ENCODE results near the gene DACT2.

DACT2 gene

GRCh38 chr6:168342636-168343035 is 23.1 kb upstream of the DACT2 start:
- TF ChIP-seq SPI1 (IDR thresholded peaks at IDR 0.05; ENCODE audit: low read depth, low read length), result no peak
- TF ChIP-seq PAX5 (IDR thresholded peaks at IDR 0.05; ENCODE audit: insufficient read depth, low read length, severe bottlenecking), result no peak
- no peak for TF ChIP-seq POLR2AphosphoS5 (IDR thresholded peaks at IDR 0.05; ENCODE audit: low read depth, low read length)
- no peak for TF ChIP-seq POU2F2 (IDR thresholded peaks at IDR 0.05; ENCODE audit: low read depth, low read length)
- TF ChIP-seq TAF1 (IDR thresholded peaks at IDR 0.05; ENCODE audit: low read depth, low read length), result no peak
- no peak for TF ChIP-seq POLR2A (IDR thresholded peaks at IDR 0.05; ENCODE audit: low read depth, low read length)
- FAIRE-seq (no peak), DNase-seq (ENCODE audit: insufficient read length, low spot score) (no peak)

DNA sequence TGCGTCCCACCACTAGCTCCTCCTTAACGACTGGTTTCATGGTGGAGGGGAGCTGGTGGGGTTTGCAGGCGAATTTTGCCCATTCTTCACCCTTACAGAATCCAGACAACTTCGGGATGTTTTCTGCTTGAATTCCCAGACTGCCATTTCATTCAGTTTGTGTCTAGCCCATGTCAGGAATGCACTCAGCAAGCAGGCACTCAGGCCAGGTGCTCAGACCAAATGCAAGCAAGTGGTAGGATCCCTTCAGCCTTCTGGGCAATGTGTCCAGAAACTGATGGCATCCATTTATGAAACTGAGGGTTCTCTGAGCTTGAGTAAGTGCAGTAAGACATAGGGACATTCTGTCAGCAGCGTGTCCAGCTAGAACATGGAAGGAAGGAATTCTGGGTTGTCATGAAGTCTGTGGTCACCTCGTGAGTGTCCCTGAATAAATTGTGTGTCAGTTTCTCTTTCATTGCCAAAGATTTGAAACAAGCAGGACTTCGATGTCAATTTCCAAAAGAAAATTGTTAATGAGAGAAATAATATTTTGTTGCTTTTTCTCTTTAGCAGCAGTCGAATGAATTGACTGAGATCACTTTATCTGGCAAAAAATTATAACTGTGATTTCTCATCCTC is 21.8 kb upstream of the DACT2 start:
- FAIRE-seq (no peak), DNase-seq (ENCODE audit: insufficient read length, low spot score) (no peak)
- TF ChIP-seq POU2F2 (IDR thresholded peaks at IDR 0.05; ENCODE audit: low read depth, low read length) (no peak), PAX5 (IDR thresholded peaks at IDR 0.05; ENCODE audit: insufficient read depth, low read length, severe bottlenecking) (no peak), SPI1 (IDR thresholded peaks at IDR 0.05; ENCODE audit: low read depth, low read length) (no peak), TAF1 (IDR thresholded peaks at IDR 0.05; ENCODE audit: low read depth, low read length) (no peak), POLR2A (IDR thresholded peaks at IDR 0.05; ENCODE audit: low read depth, low read length) (no peak), POLR2AphosphoS5 (IDR thresholded peaks at IDR 0.05; ENCODE audit: low read depth, low read length) (no peak)

DNA sequence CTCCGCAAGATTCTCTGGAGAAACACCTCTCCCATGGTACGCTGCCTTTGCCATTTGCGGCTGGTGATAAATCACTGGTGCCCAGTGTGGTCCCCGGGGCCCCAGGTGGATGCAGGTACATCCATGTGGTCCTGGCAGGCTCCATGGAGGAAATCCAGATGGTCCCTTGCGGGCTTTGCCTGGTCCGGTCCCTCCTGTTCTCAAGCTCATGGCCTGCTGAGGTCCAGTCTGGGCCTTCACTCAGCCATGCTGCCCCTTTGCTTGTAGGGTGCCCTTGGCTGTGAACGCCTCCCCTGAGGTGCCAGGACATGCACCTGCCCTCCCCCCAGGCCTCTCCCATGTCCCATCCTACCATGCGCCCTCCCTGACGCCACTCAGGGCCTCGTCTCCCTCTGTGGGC is 21.2 kb upstream of the DACT2 start:
- TF ChIP-seq TAF1 (IDR thresholded peaks at IDR 0.05; ENCODE audit: low read depth, low read length), result no peak
- TF ChIP-seq PAX5 (IDR thresholded peaks at IDR 0.05; ENCODE audit: insufficient read depth, low read length, severe bottlenecking), result no peak
- FAIRE-seq, result no peak

GRCh38 chr6:168338777-168339176 is 19.2 kb upstream of the DACT2 start:
- no peak for TF ChIP-seq PAX5 (IDR thresholded peaks at IDR 0.05; ENCODE audit: insufficient read depth, low read length, severe bottlenecking)
- FAIRE-seq, result no peak
- no peak for DNase-seq (ENCODE audit: insufficient read length, low spot score)

More for the DNA sequence above, 21.2 kb upstream of the DACT2 start:
- no peak for DNase-seq (ENCODE audit: insufficient read length, low spot score)

GRCh38 chr6:168336967-168337366 is 17.4 kb upstream of the DACT2 start:
- no peak for TF ChIP-seq PAX5 (IDR thresholded peaks at IDR 0.05; ENCODE audit: insufficient read depth, low read length, severe bottlenecking)
- TF ChIP-seq POU2F2 (IDR thresholded peaks at IDR 0.05; ENCODE audit: low read depth, low read length), result no peak
- TF ChIP-seq POLR2A (IDR thresholded peaks at IDR 0.05; ENCODE audit: low read depth, low read length), result no peak
- no peak for TF ChIP-seq POLR2AphosphoS5 (IDR thresholded peaks at IDR 0.05; ENCODE audit: low read depth, low read length)
- TF ChIP-seq TAF1 (IDR thresholded peaks at IDR 0.05; ENCODE audit: low read depth, low read length), result no peak
- TF ChIP-seq SPI1 (IDR thresholded peaks at IDR 0.05; ENCODE audit: low read depth, low read length), result no peak
- FAIRE-seq (no peak), DNase-seq (ENCODE audit: insufficient read length, low spot score) (no peak)

DNA sequence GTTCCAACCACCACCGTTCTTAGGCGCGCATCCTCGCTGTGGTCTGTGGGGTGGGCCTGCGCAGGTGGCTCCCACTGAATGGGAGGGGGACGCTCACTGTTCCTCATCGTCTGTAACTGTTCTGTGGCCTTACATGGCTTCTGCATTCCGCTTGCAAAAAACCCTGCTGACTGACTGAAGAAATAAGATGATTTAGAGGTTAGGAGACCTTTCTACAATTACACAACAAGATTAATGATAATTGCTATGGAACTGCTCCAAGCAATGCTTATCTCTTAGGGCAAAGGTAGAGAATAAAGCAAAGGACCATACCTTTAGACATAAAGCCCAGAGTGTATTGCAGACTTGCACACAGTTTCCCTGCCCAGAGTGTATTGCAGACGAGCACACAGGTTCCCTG is 14.4 kb upstream of the DACT2 start:
- no peak for FAIRE-seq
- TF ChIP-seq TAF1 (IDR thresholded peaks at IDR 0.05; ENCODE audit: low read depth, low read length), result no peak
- no peak for TF ChIP-seq PAX5 (IDR thresholded peaks at IDR 0.05; ENCODE audit: insufficient read depth, low read length, severe bottlenecking)
- no peak for TF ChIP-seq POLR2AphosphoS5 (IDR thresholded peaks at IDR 0.05; ENCODE audit: low read depth, low read length)
- no peak for TF ChIP-seq POLR2A (IDR thresholded peaks at IDR 0.05; ENCODE audit: low read depth, low read length)
- no peak for TF ChIP-seq POU2F2 (IDR thresholded peaks at IDR 0.05; ENCODE audit: low read depth, low read length)
- no peak for TF ChIP-seq SPI1 (IDR thresholded peaks at IDR 0.05; ENCODE audit: low read depth, low read length)
- no peak for DNase-seq (ENCODE audit: insufficient read length, low spot score)

DNA sequence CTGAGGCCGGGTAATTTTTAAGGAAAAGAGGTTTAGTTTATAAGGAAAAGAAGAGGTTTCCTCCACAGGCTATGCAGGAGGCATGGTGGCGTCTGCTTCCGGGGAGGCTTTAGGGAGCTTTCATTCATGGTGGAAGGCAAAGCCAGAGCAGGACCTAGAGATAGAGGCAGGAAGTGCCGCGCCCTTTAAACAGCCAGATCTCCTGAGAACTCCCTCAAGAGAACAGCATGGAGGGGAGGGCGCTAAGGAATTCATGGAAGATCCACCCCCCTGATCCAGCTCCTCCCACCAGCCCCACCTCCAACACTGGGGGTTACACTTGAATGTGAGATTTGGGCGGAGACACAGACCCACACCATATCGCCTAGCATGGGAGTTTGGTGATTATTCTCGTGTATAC is 13.9 kb upstream of the DACT2 start:
- TF ChIP-seq PAX5 (IDR thresholded peaks at IDR 0.05; ENCODE audit: insufficient read depth, low read length, severe bottlenecking) (no peak), TAF1 (IDR thresholded peaks at IDR 0.05; ENCODE audit: low read depth, low read length) (no peak), POLR2AphosphoS5 (IDR thresholded peaks at IDR 0.05; ENCODE audit: low read depth, low read length) (no peak), SPI1 (IDR thresholded peaks at IDR 0.05; ENCODE audit: low read depth, low read length) (no peak)
- DNase-seq (ENCODE audit: insufficient read length, low spot score) (no peak), FAIRE-seq (no peak)

- TF ChIP-seq TAF1 (IDR thresholded peaks at IDR 0.05; ENCODE audit: low read depth, low read length) (no peak), PAX5 (IDR thresholded peaks at IDR 0.05; ENCODE audit: insufficient read depth, low read length, severe bottlenecking) (no peak), POLR2AphosphoS5 (IDR thresholded peaks at IDR 0.05; ENCODE audit: low read depth, low read length) (no peak), POLR2A (IDR thresholded peaks at IDR 0.05; ENCODE audit: low read depth, low read length) (no peak), SPI1 (IDR thresholded peaks at IDR 0.05; ENCODE audit: low read depth, low read length) (no peak), POU2F2 (IDR thresholded peaks at IDR 0.05; ENCODE audit: low read depth, low read length) (no peak)
- FAIRE-seq, result no peak
- DNase-seq (ENCODE audit: insufficient read length, low spot score), result no peak
These were observed 13.5 kb upstream of the DACT2 start for GRCh38 chr6:168333039-168333438.

DNA sequence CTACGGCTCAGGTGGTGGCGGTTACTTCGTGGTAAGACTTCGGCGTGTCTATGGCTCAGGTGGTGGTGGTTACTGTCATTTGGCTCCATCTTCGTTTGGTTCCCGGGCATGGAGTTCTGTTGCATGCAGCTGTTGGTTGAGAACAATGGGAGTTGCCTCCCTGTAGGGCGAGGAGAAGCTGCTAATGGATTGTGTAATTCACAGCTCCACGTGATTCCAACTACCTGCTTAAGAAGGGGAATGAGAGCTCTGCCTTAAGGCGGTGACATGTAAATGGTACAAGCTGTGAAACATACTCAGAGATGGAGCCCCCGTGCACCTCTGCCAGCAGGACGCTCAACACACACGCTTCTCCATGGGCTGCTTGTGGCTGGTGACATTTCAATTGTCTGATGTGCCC is 12.4 kb upstream of the DACT2 start:
- DNase-seq (ENCODE audit: insufficient read length, low spot score) (no peak), FAIRE-seq (no peak)
- TF ChIP-seq PAX5 (IDR thresholded peaks at IDR 0.05; ENCODE audit: insufficient read depth, low read length, severe bottlenecking), result no peak
- no peak for TF ChIP-seq TAF1 (IDR thresholded peaks at IDR 0.05; ENCODE audit: low read depth, low read length)
- TF ChIP-seq SPI1 (IDR thresholded peaks at IDR 0.05; ENCODE audit: low read depth, low read length), result no peak
- no peak for TF ChIP-seq POLR2A (IDR thresholded peaks at IDR 0.05; ENCODE audit: low read depth, low read length)
- TF ChIP-seq POU2F2 (IDR thresholded peaks at IDR 0.05; ENCODE audit: low read depth, low read length), result no peak
- no peak for TF ChIP-seq POLR2AphosphoS5 (IDR thresholded peaks at IDR 0.05; ENCODE audit: low read depth, low read length)

GRCh38 chr6:168331058-168331457 is 11.5 kb upstream of the DACT2 start:
- DNase-seq (ENCODE audit: insufficient read length, low spot score) (no peak), FAIRE-seq (no peak)
- no peak for TF ChIP-seq TAF1 (IDR thresholded peaks at IDR 0.05; ENCODE audit: low read depth, low read length)
- no peak for TF ChIP-seq POLR2AphosphoS5 (IDR thresholded peaks at IDR 0.05; ENCODE audit: low read depth, low read length)
- no peak for TF ChIP-seq POLR2A (IDR thresholded peaks at IDR 0.05; ENCODE audit: low read depth, low read length)
- no peak for TF ChIP-seq POU2F2 (IDR thresholded peaks at IDR 0.05; ENCODE audit: low read depth, low read length)
- no peak for TF ChIP-seq PAX5 (IDR thresholded peaks at IDR 0.05; ENCODE audit: insufficient read depth, low read length, severe bottlenecking)
- TF ChIP-seq SPI1 (IDR thresholded peaks at IDR 0.05; ENCODE audit: low read depth, low read length), result no peak

Measured in GM12891 (cell line).